AG04449 (cell line): ENCODE data around the gene RNF145.
"Not testable (repeated sequence)": the region's sequence is repeated elsewhere in the genome, so short reads cannot be mapped to it uniquely, and the experiment has no call there.

Source experiments
- CTCF ChIA-PET: fragments of 350-600 bp; formaldehyde crosslinking; extraction: SDS; loops from one replicate; lab custom pipeline; 2021; ENCODE audit warnings: antibody characterized with exemption; lab: Yijun Ruan, JAX
- POLR2A ChIA-PET: fragments of 400-600, 350-600 bp; formaldehyde crosslinking; extraction: SDS; loops from one replicate; lab custom pipeline; 2020; ENCODE audit warnings: antibody characterized with exemption, inconsistent platforms; lab: Yijun Ruan, JAX
- DNase-seq: peaks from one replicate; pipeline ENCODE4 v3.0.0-alpha.2; 2010; ENCODE audit warnings: low read depth, low spot score
- H3K4me3 ChIP-seq: 2 replicates; pipeline ENCODE4 v1.5.1; 2011; ENCODE audit warnings: low read depth, mild to moderate bottlenecking, control low read depth, low read length
- TF ChIP-seq, protein P1 (sequence below): IDR thresholded peaks from one replicate; pipeline ENCODE4 v1.5.1; 2011; ENCODE audit warnings: mild to moderate bottlenecking, moderate library complexity, low read length, control low read depth, inconsistent platforms; ENCODE audit not compliant: insufficient read depth; ENCODE audit errors: missing control alignments

RNF145 gene

DNA sequence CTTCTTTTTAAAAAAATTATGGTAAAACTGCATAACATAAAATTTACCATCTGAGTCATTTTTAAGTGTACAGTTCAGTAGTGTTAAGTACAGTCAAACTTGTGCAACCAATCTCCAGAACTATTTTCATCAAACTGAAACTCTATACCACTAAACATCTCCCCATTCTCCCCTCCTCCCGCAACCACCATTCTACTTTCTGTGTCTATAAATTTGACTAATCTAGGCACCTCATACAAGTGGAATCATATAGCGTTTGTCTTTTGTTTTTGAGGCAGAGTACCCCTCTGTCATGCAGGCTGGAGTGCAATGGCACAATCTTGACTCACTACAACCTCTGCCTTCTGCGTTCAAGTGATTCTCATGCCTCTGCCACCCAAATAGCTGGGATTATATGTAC is 85.7 kb downstream of the RNF145 start:
- no peak for DNase-seq
- TF ChIP-seq, protein P1, sequence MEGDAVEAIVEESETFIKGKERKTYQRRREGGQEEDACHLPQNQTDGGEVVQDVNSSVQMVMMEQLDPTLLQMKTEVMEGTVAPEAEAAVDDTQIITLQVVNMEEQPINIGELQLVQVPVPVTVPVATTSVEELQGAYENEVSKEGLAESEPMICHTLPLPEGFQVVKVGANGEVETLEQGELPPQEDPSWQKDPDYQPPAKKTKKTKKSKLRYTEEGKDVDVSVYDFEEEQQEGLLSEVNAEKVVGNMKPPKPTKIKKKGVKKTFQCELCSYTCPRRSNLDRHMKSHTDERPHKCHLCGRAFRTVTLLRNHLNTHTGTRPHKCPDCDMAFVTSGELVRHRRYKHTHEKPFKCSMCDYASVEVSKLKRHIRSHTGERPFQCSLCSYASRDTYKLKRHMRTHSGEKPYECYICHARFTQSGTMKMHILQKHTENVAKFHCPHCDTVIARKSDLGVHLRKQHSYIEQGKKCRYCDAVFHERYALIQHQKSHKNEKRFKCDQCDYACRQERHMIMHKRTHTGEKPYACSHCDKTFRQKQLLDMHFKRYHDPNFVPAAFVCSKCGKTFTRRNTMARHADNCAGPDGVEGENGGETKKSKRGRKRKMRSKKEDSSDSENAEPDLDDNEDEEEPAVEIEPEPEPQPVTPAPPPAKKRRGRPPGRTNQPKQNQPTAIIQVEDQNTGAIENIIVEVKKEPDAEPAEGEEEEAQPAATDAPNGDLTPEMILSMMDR: no peak
- H3K4me3 ChIP-seq: no peak overlapping the region
- POLR2A ChIA-PET: no interaction called here
- CTCF ChIA-PET: interaction anchor here (1.1 to 1.8 kb wide), 2 partner anchors 9 to 429 kb away, joined by 4 to 7 read pairs; no protein-coding TSS in a partner anchor

DNA sequence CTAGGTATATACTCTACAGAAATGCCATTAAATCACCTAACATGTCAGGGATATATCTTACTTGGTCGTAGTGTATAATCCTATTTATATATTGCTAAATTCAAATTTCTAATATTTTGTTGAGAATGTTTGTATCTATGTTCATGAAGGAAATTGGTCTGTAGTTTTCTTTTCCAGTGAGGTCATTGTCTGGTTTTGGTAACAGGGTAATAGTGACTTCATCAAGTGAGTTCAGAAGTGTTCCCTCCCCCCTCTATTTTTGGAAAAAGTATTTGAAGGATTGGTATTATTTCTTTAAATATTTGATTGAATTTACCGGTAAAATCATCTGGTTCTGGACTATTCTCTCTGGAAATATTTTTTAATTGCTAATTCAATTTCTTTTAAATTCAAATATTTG is 86.2 kb downstream of the RNF145 start:
- CTCF ChIA-PET: interaction anchor here (1.1 to 1.8 kb wide), 2 partner anchors 10 to 428 kb away, joined by 4 to 7 read pairs; no protein-coding TSS in a partner anchor
- H3K4me3 ChIP-seq: no peak overlapping the region
- no peak for DNase-seq
- TF ChIP-seq, protein P1: no peak
- POLR2A ChIA-PET: no interaction called here

DNA sequence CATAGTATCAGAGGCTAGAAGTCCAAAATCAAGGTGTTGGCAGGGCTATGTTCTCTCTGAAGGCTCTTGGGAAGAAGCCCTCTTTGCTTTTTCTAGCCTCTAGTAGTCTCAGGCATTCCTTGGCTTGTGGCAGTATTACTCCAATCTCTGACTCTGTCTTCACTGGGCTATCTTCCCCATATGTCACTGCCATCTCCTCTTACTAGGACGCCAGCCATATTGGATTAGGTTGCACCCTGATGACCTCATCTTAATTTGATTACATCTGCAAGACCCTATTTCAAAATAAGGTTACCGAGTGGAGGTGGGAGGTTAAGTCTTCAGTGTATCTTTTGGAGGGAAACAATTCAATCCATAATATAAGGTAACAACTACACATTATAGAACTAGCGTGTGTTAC is 88.3 kb downstream of the RNF145 start:
- CTCF ChIA-PET: interaction anchor here (1.2 to 1.3 kb wide), 2 partner anchors 12 to 1046 kb away, joined by 3 to 4 read pairs; no protein-coding TSS in a partner anchor
- DNase-seq: no peak
- POLR2A ChIA-PET: no interaction called here
- no peak overlapping the region for H3K4me3 ChIP-seq
- TF ChIP-seq, protein P1: no peak

DNA sequence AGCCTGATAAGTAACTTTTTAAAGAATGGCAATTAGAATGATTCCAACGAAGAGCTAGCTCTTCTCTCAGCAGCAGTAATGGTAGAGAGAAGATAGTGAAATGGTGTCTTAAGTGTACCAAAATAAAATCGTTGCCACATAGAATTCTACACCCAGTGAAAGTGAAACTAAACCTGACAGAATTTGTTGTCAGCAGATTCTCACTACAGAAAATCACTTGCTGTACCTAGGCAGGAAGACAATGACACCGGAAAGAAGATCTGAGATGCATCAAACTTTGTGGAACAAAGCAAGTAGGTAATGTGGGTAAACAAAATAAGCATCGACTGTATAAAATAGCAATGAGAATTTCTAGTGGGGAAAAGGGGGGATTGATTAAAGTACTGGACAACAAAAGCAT is 88.9 kb downstream of the RNF145 start:
- TF ChIP-seq, protein P1: no peak
- ChIA-PET POLR2A (no interaction called here), CTCF (interaction anchor here (1.4 to 1.6 kb wide), 2 partner anchors 12 to 13 kb away, joined by 4 to 9 read pairs; no protein-coding TSS in a partner anchor)
- no peak overlapping the region for H3K4me3 ChIP-seq
- no peak for DNase-seq

DNA sequence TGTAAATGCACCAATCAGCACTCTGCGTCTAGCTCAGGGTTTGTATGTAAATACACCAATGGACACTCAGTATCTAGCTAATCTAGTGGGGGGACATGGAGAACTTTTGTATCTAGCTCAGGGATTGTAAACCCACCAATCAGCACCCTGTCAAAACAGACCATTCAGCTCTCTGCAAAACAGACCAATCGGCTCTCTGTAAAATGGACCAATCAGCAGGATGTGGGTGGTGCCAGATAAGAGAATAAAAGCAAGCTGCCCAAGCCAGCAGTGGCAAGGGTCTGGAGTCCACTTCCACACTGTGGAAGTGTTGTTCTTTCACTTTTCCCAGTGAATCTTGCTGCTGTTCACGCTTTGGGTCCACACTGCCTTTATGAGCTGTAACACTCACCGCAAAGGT is 89.5 kb downstream of the RNF145 start:
- CTCF ChIA-PET: interaction anchor here (1.4 to 1.6 kb wide), 2 partner anchors 13 kb away, joined by 4 to 9 read pairs; no protein-coding TSS in a partner anchor
- POLR2A ChIA-PET, DNase-seq, H3K4me3 ChIP-seq: not testable (repeated sequence)

DNA sequence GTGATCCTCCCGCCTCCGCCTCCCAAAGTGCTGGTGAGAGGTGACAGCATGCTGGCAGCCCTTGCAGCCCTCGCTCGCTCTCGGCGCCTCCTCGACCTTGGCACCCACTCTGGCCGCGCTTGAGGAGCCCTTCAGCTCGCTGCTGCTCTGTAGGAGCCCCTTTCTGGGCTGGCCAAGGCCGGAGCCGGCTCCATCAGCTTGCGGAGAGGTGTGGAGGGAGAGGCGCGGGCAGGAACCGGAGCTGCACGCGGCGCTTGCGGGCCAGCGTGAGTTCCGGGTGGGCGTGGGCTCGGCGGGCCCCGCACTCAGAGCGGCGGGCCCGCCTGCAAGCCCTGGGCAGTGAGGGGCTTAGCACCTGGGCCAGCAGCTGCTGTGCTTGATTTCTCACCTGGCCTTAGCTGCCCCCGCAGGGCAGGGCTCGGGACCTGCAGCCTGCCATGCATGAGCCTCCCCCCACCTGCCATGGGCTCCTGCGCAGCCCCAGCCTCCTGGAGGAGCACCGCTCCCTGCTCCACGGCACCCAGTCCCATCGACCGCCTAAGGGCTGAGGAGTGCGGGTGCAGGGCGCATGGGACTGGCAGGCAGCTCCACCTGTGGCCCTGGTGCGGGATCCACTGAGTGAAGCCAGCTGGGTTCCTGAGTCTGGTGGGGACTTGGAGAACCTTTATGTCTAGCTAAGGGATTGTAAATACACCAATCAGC is 90.2 kb downstream of the RNF145 start:
- POLR2A ChIA-PET, H3K4me3 ChIP-seq, DNase-seq: not testable (repeated sequence)
- CTCF ChIA-PET: interaction anchor here (0.8 to 1.6 kb wide), 3 partner anchors 12 to 14 kb away, joined by 3 to 9 read pairs (median 4); no protein-coding TSS in a partner anchor

DNA sequence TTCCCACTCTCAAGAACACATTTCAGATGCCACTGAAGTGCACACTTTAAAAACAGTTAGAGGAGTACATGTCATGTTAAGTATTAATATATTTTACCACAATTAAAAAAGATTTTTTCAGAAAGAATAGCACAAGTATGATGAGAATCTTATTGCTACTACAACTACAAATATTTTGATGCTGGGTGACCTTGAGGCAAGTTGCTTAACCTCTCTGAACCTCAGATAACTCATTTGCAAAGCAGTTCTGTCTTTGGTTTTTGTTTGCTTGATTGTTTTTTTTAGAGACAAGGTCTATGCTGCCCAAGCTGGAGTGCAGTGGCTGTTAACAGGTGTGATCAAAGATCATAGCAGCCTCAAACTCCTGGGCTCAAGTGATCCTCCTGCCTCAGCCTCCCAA is 95.9 kb downstream of the RNF145 start:
- DNase-seq: no peak
- no peak overlapping the region for H3K4me3 ChIP-seq
- ChIA-PET CTCF (interaction anchor here (1.5 to 3.9 kb wide), 3 partner anchors 19 to 418 kb away, joined by 3 to 21 read pairs (median 20); no protein-coding TSS in a partner anchor), POLR2A (no interaction called here)
- TF ChIP-seq, protein P1: no peak
